Forelimb muscle (tissue), 1 donor: ENCODE measurements around the gene JTB. TPM values are rescaled to one million over a fixed set of nuclear protein-coding genes. Genes with fewer than 3 reads are reported as not detected.

Source experiments
- DNase-seq: peaks from one replicate; pipeline ENCODE4 v3.0.0-alpha.2; 2013; ENCODE audit warnings: low read depth
- polyA plus RNA-seq: library from polyadenylated mRNA; unstranded; fragments of 120-200 nt; gene quantifications from one replicate; pipeline ENCODE4 v1.2.1, GENCODE V29; 2013; ENCODE audit not compliant: insufficient read length

JTB gene
- polyA plus RNA-seq, 1 donor = 75.7 TPM

GRCh38 chr1:153956997-153957715, 20.3 kb downstream of the JTB start:
- no peak for DNase-seq

DNA sequence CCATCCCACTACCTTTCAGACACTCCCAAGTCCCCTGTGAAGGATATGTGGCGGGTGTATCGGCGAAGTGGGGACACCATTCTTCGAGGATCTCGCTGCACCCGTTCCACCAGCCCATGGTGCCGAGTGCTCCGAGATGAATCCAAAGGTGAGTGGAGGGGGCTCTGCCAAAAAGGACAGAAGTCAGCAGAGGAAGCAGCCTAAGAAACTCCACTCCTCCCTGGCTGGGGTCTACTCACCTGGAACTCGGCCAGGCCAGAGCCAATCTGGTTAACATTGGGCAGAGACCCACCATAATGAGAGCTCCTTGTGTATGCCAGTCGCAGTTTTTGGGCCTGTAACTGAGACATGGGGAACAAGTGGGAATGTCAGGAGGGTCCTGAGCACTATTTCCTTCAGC, 22.6 kb downstream of the JTB start:
- DNase-seq = no peak

DNA sequence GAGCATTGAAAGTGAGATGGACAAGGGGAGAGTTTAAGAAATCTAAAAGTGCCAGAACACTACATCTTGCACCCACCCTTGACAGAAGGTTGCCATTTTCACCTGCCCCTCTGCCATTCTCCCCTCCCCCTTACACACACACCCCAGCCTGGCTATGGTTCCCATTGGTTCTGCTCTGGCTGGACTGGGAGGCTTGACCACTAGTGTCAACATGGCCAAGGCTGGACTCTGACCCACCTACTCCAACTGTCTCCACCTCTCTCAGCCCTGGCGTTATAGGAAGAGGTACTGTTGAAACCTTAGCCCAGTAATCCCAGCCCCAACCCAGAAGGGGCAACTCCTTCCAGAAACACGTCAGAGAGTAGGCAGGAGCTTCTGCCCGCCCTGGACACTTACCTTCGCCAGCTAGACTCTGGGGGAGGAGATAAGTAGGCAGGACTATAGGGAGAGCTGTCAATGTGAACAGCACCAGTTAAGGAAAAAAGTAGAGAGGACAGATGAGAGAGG, 23.6 kb downstream of the JTB start:
- no peak for DNase-seq

GRCh38 chr1:153951801-153952200, 25.7 kb downstream of the JTB start:
- DNase-seq = no peak

DNA sequence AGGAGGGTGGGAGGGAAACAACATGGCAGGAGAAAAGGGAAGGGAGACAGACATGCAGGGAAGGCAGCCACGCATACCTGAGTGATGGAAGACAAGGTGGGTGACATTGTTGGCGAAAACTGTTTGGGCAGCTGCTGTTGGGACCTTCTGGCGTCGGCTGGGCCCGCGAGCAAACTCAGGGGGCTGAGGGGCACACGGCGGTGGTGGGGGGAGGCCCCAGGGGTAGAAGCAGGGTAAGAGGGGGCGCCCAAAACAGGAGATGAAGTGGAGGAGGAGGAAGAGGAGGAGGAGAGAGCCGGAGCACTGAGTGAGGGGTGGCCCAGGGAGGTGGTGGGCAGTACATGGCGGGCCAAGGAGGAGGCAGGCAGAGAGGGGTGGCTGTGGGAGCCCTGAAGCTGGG, 26.3 kb downstream of the JTB start:
- DNase-seq = no peak

GRCh38 chr1:153946622-153947241, 30.7 kb downstream of the JTB start, which contains the start of gene DENND4B:
DENND4B (minus strand) TSS chr1:153946718; CDS start chr1:153944374, 2,344 bp downstream.
- DNase-seq = no peak

DNA sequence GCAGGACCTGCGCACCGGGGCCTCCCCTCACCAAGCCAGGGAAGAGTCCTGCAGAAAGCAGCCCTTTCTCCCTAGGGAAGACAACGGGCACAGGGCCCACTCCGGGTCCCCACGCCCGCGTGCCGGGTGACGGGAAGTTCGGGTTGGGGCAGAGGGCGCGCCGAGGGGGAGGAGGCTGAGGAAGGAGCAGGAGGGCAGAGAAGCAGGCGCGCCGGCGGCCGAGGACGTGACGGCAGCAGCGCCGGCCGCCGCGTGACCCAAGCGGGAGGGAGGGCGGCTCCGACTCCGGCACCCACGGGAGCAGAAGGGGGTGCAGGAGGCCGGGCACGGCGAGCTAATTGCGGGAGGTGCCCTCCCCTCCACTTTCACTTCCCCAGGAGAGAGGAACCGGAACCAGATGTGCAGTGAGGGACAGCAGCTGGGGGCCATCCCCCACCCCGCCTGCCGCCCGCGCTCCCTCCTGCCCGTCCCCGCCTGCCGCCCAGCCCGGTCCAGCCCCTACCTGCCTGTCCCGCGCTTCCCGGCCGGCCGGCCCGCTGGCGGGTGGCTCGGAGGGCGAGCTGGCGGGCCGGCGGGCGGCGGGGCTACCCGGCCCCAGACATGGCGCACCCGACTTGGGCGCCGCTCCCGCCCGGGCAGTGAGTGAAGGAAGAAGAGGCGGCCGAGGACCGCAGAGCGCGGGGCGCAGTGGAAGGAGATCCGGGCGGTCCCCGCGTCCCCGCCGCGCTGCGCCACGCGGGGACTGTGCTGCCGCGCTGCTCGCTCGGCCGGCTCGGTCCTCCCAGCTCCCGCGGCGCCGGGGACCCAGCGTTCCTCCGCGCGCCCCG, 31.5 kb downstream of the JTB start:
- no peak for DNase-seq

DNA sequence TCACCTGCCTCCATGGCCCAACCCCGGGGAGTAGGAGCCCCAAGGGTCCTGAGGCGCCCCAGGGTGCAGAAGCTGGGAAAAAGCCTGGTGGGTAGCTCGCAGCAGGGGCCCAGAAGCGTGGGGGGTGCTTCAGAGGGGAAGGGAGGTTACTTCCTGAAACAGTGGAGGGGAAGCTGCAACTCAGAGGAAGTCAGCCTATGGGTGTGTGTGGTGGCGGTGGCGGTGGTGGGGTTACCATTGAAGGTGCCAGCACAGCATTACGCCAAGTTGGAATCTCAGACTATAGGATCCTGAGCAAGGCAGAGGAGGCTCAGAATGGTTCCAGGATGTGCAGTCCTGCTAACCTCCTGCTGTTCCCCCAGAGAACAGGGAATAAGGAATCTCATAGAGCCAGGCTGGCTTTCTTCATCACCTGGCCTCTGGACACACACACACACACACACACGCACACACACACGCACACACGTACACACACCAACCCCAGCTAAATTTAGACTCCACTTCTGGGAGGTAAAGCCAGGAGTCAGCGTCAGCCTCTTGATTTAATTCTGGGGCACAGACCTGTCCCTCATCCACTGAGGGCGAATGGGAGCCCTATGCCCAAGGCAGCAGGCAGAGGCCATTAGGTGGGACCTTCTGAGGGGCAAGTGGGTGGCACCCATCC, 32.2 kb downstream of the JTB start:
- no peak for DNase-seq

- no peak for DNase-seq
Measured at GRCh38 chr1:153944827-153945117, 32.7 kb downstream of the JTB start.

- no peak for DNase-seq
Measured at GRCh38 chr1:153944005-153944826, 33.3 kb downstream of the JTB start.

DNA sequence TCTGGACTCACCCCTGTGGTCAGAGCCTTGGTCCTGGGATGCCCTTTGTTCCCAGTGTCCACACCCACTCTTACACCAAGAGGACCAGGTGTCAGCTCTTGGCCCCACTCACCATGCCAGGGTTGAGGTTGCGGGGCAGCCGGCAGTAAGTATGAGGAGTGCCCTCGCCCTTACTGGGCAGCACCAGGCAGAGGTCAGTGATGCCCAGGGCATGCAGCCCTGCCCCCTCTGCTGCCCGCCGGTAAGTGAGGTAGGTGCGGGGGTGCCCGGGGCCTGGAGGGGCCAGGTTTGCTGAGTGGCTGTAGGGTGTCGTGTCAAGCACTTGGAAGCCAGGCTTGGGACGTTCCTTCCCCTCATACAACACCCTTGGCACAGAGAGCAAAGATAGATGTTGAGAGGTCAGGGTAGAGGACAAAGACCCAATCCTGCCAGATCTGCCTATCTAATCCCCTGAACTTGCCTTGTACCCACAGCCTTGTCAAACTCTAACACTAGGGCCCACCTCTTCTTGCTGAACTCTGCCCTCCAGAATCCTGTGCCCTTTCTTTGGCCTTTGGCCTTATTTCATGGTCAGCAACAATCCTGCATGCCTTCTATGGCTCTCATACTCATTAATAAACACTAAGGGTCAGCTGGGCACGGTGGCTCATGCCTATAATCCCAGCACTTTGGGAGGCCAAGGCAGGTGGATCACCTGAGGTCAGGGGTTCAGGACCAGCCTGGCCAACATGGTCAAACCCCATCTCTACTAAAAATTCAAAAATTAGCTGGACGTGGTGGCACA, 34.5 kb downstream of the JTB start:
- DNase-seq = no peak

GRCh38 chr1:153941826-153942725, 35.4 kb downstream of the JTB start:
- DNase-seq = no peak

- DNase-seq = no peak
Measured at GRCh38 chr1:153940756-153941155, 36.7 kb downstream of the JTB start.

DNA sequence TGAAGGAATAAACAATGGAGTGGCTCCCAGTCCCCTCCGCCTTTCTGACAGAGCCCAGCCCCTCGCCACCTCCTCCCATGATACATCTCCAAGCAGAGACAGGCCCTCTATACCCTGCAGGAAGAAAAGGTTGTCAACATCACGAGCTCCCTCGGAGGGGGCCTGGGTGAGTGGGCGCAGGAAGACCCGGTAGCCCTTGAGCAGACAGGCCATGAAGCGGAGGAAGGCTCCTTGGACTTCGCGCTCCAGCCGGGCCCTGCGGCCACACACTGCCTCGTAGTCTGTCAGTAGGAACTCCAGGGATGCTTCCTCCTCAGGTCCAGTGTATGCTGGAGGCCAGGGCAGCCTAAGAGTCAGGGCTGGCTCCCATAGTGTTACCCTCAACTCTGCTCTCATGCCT, 38.0 kb downstream of the JTB start:
- no peak for DNase-seq

DNA sequence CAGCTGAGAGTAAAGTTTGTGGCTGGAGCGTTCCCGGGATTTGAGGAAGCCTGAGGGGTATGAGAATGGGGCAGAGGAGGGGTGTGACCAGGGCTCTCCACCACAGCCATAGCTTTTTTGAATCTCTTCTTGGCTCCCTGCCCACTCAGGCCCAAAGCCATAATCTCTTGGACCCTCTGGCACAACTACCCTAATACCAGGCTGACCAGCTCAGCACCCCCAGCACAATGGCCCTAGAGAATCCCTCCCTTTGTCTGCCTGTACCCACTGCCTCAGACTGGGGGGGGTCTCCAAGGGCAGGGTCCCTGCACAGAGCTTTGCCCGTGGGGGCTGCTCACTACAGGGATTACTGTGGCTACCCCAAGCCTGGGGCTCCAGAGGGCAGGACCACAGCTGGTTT, 38.5 kb downstream of the JTB start:
- no peak for DNase-seq

GRCh38 chr1:153937331-153937730, 40.1 kb downstream of the JTB start:
- no peak for DNase-seq

GRCh38 chr1:153936011-153936802, 41.3 kb downstream of the JTB start:
- DNase-seq = no peak

- no peak for DNase-seq
Measured at GRCh38 chr1:153934746-153935145, 42.7 kb downstream of the JTB start.

- DNase-seq = no peak
Measured at GRCh38 chr1:153933955-153934354, 43.5 kb downstream of the JTB start.
